Spleen (tissue), 11 donors: ENCODE measurements around the gene TMSB15A. TPM values are rescaled to one million over a fixed set of nuclear protein-coding genes. Genes with fewer than 3 reads are reported as not detected.
A peak's percentile ranks its signal among the peaks of the same experiment; 100 is the strongest.
"Not testable (repeated sequence)": the region's sequence is repeated elsewhere in the genome, so short reads cannot be mapped to it uniquely, and the experiment has no call there.

Experiments used
- DNase-seq: peaks from one replicate; pipeline ENCODE4 v3.0.0-alpha.2; 2020
- H3K27ac ChIP-seq, 8 donors: fragments of 200-600 bp; sonication (generic) in 7 of 8; 1 replicate in 4 of 8; 2 replicates in 4 of 8; pipeline versions ENCODE4 v1.5.0 to v1.8.0; 2016 to 2021; ENCODE audit warnings: inconsistent platforms in 4 of 8, mild to moderate bottlenecking in 4 of 8, moderate library complexity in 1 of 8
- H3K27me3 ChIP-seq, 7 donors: fragments of 200-600 bp; sonication (generic) in 6 of 7; replicated peaks in 1 of 7; 1 replicate in 4 of 7; 2 replicates in 3 of 7; pipeline versions ENCODE4 v1.5.0 to v1.8.0; 2016 to 2021; ENCODE audit warnings: inconsistent platforms in 3 of 7, mild to moderate bottlenecking in 1 of 7
- H3K36me3 ChIP-seq, 6 donors: fragments of 200-600 bp; sonication (generic) in 5 of 6; 1 replicate in 4 of 6; 2 replicates in 2 of 6; pipeline versions ENCODE4 v1.5.0 to v1.8.0; 2016 to 2021; ENCODE audit warnings: inconsistent platforms in 2 of 6
- H3K4me1 ChIP-seq, 6 donors: fragments of 200-600 bp; sonication (generic) in 5 of 6; 1 replicate in 3 of 6; 2 replicates in 3 of 6; pipeline versions ENCODE4 v1.5.0 to v1.8.0; 2016 to 2021; ENCODE audit warnings: inconsistent platforms in 3 of 6
- H3K4me3 ChIP-seq, 8 donors: fragments of 200-600 bp; sonication (generic) in 7 of 8; 1 replicate in 4 of 8; 2 replicates in 4 of 8; pipeline versions ENCODE4 v1.5.0 to v1.8.0; 2016 to 2021; ENCODE audit warnings: inconsistent platforms in 4 of 8, mild to moderate bottlenecking in 4 of 8, moderate library complexity in 2 of 8
- H3K9me3 ChIP-seq, 8 donors: fragments of 200-600 bp; sonication (generic) in 7 of 8; 1 replicate in 4 of 8; 2 replicates in 4 of 8; pipeline versions ENCODE4 v1.5.0 to v1.8.0; 2016 to 2021; ENCODE audit warnings: inconsistent platforms in 4 of 8
- CTCF ChIP-seq, 11 experiments: fragments of 200-600 bp in 7 of 11; fragments of 450-650 bp in 4 of 11; sonication (generic) in 4 of 11; IDR thresholded peaks in 8 of 11; conservative IDR thresholded peaks in 3 of 11; 1 replicate in 7 of 11; 2 replicates in 4 of 11; pipeline versions ENCODE4 v1.4.0 to v1.8.0; 2016 to 2021; ENCODE audit warnings: antibody characterized with exemption in 11 of 11, inconsistent platforms in 4 of 11, mild to moderate bottlenecking in 1 of 11
- POLR2A ChIP-seq, 3 donors: fragments of 450-650 bp; IDR thresholded peaks; one replicate each; pipeline ENCODE4 v1.5.1; 2017; ENCODE audit warnings: antibody characterized with exemption in 3 of 3, mild to moderate bottlenecking in 1 of 3
- POLR2AphosphoS5 ChIP-seq, 3 donors: sonication (generic); formaldehyde crosslinking; IDR thresholded peaks; one replicate each; pipeline ENCODE4 v1.5.1; 2017; ENCODE audit warnings: antibody characterized with exemption in 3 of 3
- WGBS, 5 donors: extraction: QIAGEN DNeasy Blood & Tissue Kit in 3 of 5; methylation state at CpG; one replicate each; pipeline versions ENCODE4 v1.1.5 to v1.1.7; 2013 to 2018; 5-methylcytosine and 5-hydroxymethylcytosine counted together
- intact Hi-C: fragments of 100-400 bp; cut with DNase I; formaldehyde crosslinking; loops from one replicate; pipeline ENCODE4 v1.15.0; 2023; ENCODE audit warnings: low total_unique reads
- polyA plus RNA-seq, 3 donors: library from polyadenylated mRNA; stranded (reverse); fragments of 200-250 nt; gene quantifications; one replicate each; pipeline ENCODE4 v1.2.1, GENCODE V29; 2013
- total RNA-seq, 7 donors: library from RNA; depleted of rRNA in 3 of 7; stranded (reverse); fragments of >200 nt in 3 of 7; fragmentation: NEBNext Ultra II Directional in 4 of 7; extraction: Animal tissue kit (Norgen Biotek cat#: 25700) in 4 of 7; gene quantifications; one replicate each; pipeline versions ENCODE4 v1.1.0 to v1.2.1, GENCODE V29; 2016 to 2021
- donor health status: healthy with polysubstance abuse.
- donor health status: DM: no; HTN: no; CAD: no; lungs with moderate emphysema.
- donor health status: DM: no; HTN: no; CAD: no.
- donor health status: Bipolar disorder and iron deficiency.
- donor health status: healthy.
- donor health status: DM: no; HTN: no; CAD: no.
- donor health status: DM: yes; HTN: yes; CAD: no.

Gene TMSB15A
- total and polyA plus RNA-seq, 10 donors, result 0.57 to 3.0 (median 1.0) TPM; not detected in 5

GRCh38 chrX:102517326-102517725, 787 bp upstream of the TMSB15A start:
- no peak for TF ChIP-seq POLR2A (IDR thresholded peaks at IDR 0.05)
- intact Hi-C loops, result no loop called here
- H3K9me3 ChIP-seq, result no peaks in the 10 kb centered on the region
- H3K36me3 ChIP-seq, result no peaks in the 10 kb centered on the region
- 44 to 57% (median 55%) methylated on average over 7 of the region's 7 CpGs for WGBS, 5 donors
- H3K27me3 ChIP-seq, result peaks cover 0 to 44% (median 5%) of the 10 kb centered on the region in 7 donors
- no peak overlapping the region for H3K4me3 ChIP-seq
- DNase-seq, result no peak
- no peak overlapping the region for H3K27ac ChIP-seq
- H3K4me1 ChIP-seq, result peaks cover 0 to 10% (median 0%) of the 10 kb centered on the region in 6 donors

- H3K36me3 ChIP-seq, result no peaks in the 10 kb centered on the region
- no peak overlapping the region for H3K4me3 ChIP-seq
- intact Hi-C loops, result no loop called here
- peaks cover 0 to 44% (median 5%) of the 10 kb centered on the region in 7 donors for H3K27me3 ChIP-seq
- 73 to 100% (median 96%) methylated on average over 1 of the region's 1 CpG for WGBS, 5 donors
- H3K27ac ChIP-seq, result no peak overlapping the region
- peaks cover 0 to 10% (median 0%) of the 10 kb centered on the region in 6 donors for H3K4me1 ChIP-seq
- no peaks in the 10 kb centered on the region for H3K9me3 ChIP-seq
- no peak for DNase-seq
- TF ChIP-seq POLR2AphosphoS5 (IDR thresholded peaks at IDR 0.05) (no peak), POLR2A (IDR thresholded peaks at IDR 0.05) (no peak), CTCF (IDR thresholded peaks at IDR 0.05 in 8 of 11, conservative IDR thresholded peaks at IDR 0.05 in 3 of 11) (no peak)
Observed at GRCh38 chrX:102514536-102514935, 2.0 kb downstream of the TMSB15A start.

- Histone ChIP-seq H3K27me3 (peaks cover 0 to 12% (median 0%) of the 10 kb centered on the region in 7 donors), H3K27ac (no peak overlapping the region), H3K9me3 (peaks cover 0 to 10% (median 0%) of the 10 kb centered on the region in 8 donors), H3K4me3 (no peak overlapping the region), H3K4me1 (no peaks in the 10 kb centered on the region), H3K36me3 (no peaks in the 10 kb centered on the region)
- no peak for TF ChIP-seq POLR2A (IDR thresholded peaks at IDR 0.05)
- TF ChIP-seq POLR2AphosphoS5 (IDR thresholded peaks at IDR 0.05), result no peak
- intact Hi-C loops, result no loop called here
- 86 to 97% (median 90%) methylated on average over 1 to 2 of the region's 2 CpGs for WGBS, 5 donors
- no peak for DNase-seq
Observed at GRCh38 chrX:102498732-102499131, 17.8 kb downstream of the TMSB15A start.

- Histone ChIP-seq H3K27me3 (peaks cover 0 to 16% (median 0%) of the 10 kb centered on the region in 7 donors), H3K27ac (no peak overlapping the region), H3K4me3 (no peak overlapping the region), H3K9me3 (peaks cover 0 to 9% (median 2%) of the 10 kb centered on the region in 8 donors), H3K36me3 (no peaks in the 10 kb centered on the region), H3K4me1 (no peaks in the 10 kb centered on the region)
- TF ChIP-seq CTCF (IDR thresholded peaks at IDR 0.05 in 8 of 11, conservative IDR thresholded peaks at IDR 0.05 in 3 of 11), result no peak
- no peak for TF ChIP-seq POLR2AphosphoS5 (IDR thresholded peaks at IDR 0.05)
- TF ChIP-seq POLR2A (IDR thresholded peaks at IDR 0.05), result no peak
- intact Hi-C loops, result no loop called here
- DNase-seq, result no peak
Observed at GRCh38 chrX:102491766-102492165, 24.8 kb downstream of the TMSB15A start.

GRCh38 chrX:102478765-102479164, 37.8 kb downstream of the TMSB15A start:
- intact Hi-C loops, result not testable (repeated sequence)

GRCh38 chrX:102471762-102472220, 44.7 kb downstream of the TMSB15A start, which contains the start of gene TCP11X2:
TCP11X2 (minus strand) TSS chrX:102471812.
- 54 to 86% (median 61%) methylated on average over 5 to 7 of the region's 17 CpGs for WGBS, 5 donors
- intact Hi-C loops, H3K4me3 ChIP-seq, H3K9me3 ChIP-seq, H3K27me3 ChIP-seq, H3K36me3 ChIP-seq, H3K4me1 ChIP-seq, H3K27ac ChIP-seq: not testable (repeated sequence)
- peak; percentile 59 for DNase-seq

More at GRCh38 chrX:102478765-102479164, 37.8 kb downstream of the TMSB15A start:
- H3K27ac ChIP-seq, H3K36me3 ChIP-seq, DNase-seq, H3K9me3 ChIP-seq, H3K4me1 ChIP-seq, H3K27me3 ChIP-seq, H3K4me3 ChIP-seq: not testable (repeated sequence)
- 58 to 70% (median 63%) methylated on average over 2 of the region's 5 CpGs; no CpG with 5 or more reads in 2 of the 5 donors for WGBS, 5 donors

GRCh38 chrX:102470215-102470614, 46.3 kb downstream of the TMSB15A start:
- DNase-seq, intact Hi-C loops, H3K27ac ChIP-seq, H3K9me3 ChIP-seq, H3K27me3 ChIP-seq, H3K4me1 ChIP-seq, H3K36me3 ChIP-seq, H3K4me3 ChIP-seq: not testable (repeated sequence)
- WGBS, 5 donors, result no CpG with 5 or more reads among the region's 3 CpGs
